ENCODE results near the gene AUP1.

- TF ChIP-seq MAX (IDR thresholded peaks at IDR 0.05; ENCODE audit: insufficient read depth, insufficient read length) (no peak), CTCF (IDR thresholded peaks at IDR 0.05; ENCODE audit: extremely low read depth in 1 of 2, insufficient read depth in 1 of 2, low read depth in 1 of 2, low read length in 2 of 2) (no peak), POLR2A (IDR thresholded peaks at IDR 0.05; ENCODE audit: low read depth, low read length) (no peak), EZH2 (IDR thresholded peaks at IDR 0.05; ENCODE audit: borderline replicate concordance, low read depth, low read length, severe bottlenecking) (no peak), GATA2 (IDR thresholded peaks at IDR 0.05; ENCODE audit: insufficient read depth, insufficient read length, low read depth, low read length) (no peak), MYC (IDR thresholded peaks at IDR 0.05; ENCODE audit: low read depth, low read length) (no peak)
Measured at GRCh38 chr2:74489906-74490305, 39.6 kb downstream of the AUP1 start.

All from endothelial cell of umbilical vein (primary cell).